ENCODE measurements around the gene CNN2.

CNN2 gene

GRCh38 chr19:1057176-1057855 lies 30.9 kb downstream of the CNN2 start:
- Histone ChIP-seq H3K4me2 (no peak overlapping the region), H3K4me3 (IDR thresholded peaks at IDR 0.05; ENCODE audit: insufficient read depth, low read depth, low read length) (no peak overlapping the region), H3K9ac (no peak overlapping the region), H3K27ac (no peak overlapping the region), H2AFZ (ENCODE audit: low read depth) (no peak overlapping the region), H4K20me1 (ENCODE audit: insufficient read depth) (no peaks in the 10 kb centered on the region), H3K36me3 (ENCODE audit: insufficient read depth) (no peaks in the 10 kb centered on the region), H3K27me3 (ENCODE audit: insufficient read depth, low read depth) (no peaks in the 10 kb centered on the region), H3K4me1 (ENCODE audit: low read depth, poor library complexity, severe bottlenecking) (no peaks in the 10 kb centered on the region), H3K79me2 (ENCODE audit: insufficient read depth, low read depth) (no peaks in the 10 kb centered on the region)
- TF ChIP-seq CTCF (conservative IDR thresholded peaks at IDR 0.05; ENCODE audit: low read depth, low read length): no peak

GRCh38 chr19:1058112-1058511 lies 31.7 kb downstream of the CNN2 start:
- Histone ChIP-seq H3K4me3 (IDR thresholded peaks at IDR 0.05; ENCODE audit: insufficient read depth, low read depth, low read length) (no peak overlapping the region), H3K4me1 (ENCODE audit: low read depth, poor library complexity, severe bottlenecking) (no peaks in the 10 kb centered on the region), H3K9ac (no peak overlapping the region), H3K4me2 (no peak overlapping the region), H3K27me3 (ENCODE audit: insufficient read depth, low read depth) (no peaks in the 10 kb centered on the region), H3K27ac (no peak overlapping the region), H2AFZ (ENCODE audit: low read depth) (no peak overlapping the region), H3K36me3 (ENCODE audit: insufficient read depth) (no peaks in the 10 kb centered on the region), H3K79me2 (ENCODE audit: insufficient read depth, low read depth) (no peaks in the 10 kb centered on the region), H4K20me1 (ENCODE audit: insufficient read depth) (no peaks in the 10 kb centered on the region)
- no peak for TF ChIP-seq CTCF (conservative IDR thresholded peaks at IDR 0.05; ENCODE audit: low read depth, low read length)

- Histone ChIP-seq H3K4me2 (no peak overlapping the region), H3K79me2 (ENCODE audit: insufficient read depth, low read depth) (no peaks in the 10 kb centered on the region), H4K20me1 (ENCODE audit: insufficient read depth) (no peaks in the 10 kb centered on the region), H2AFZ (ENCODE audit: low read depth) (no peak overlapping the region), H3K27ac (no peak overlapping the region), H3K27me3 (ENCODE audit: insufficient read depth, low read depth) (no peaks in the 10 kb centered on the region), H3K9ac (no peak overlapping the region), H3K4me3 (IDR thresholded peaks at IDR 0.05; ENCODE audit: insufficient read depth, low read depth, low read length) (no peak overlapping the region), H3K36me3 (ENCODE audit: insufficient read depth) (no peaks in the 10 kb centered on the region), H3K4me1 (ENCODE audit: low read depth, poor library complexity, severe bottlenecking) (no peaks in the 10 kb centered on the region)
- no peak for TF ChIP-seq CTCF (conservative IDR thresholded peaks at IDR 0.05; ENCODE audit: low read depth, low read length)
These were observed 34.3 kb downstream of the CNN2 start for GRCh38 chr19:1060689-1061088.

GRCh38 chr19:1061987-1062386 lies 35.6 kb downstream of the CNN2 start:
- no peaks in the 10 kb centered on the region for H3K27me3 ChIP-seq (ENCODE audit: insufficient read depth, low read depth)
- no peaks in the 10 kb centered on the region for H4K20me1 ChIP-seq (ENCODE audit: insufficient read depth)
- H3K4me2 ChIP-seq: no peak overlapping the region
- peaks cover 5% of the 10 kb centered on the region for H3K4me1 ChIP-seq (ENCODE audit: low read depth, poor library complexity, severe bottlenecking)
- no peaks in the 10 kb centered on the region for H3K79me2 ChIP-seq (ENCODE audit: insufficient read depth, low read depth)
- no peak overlapping the region for H3K27ac ChIP-seq
- no peaks in the 10 kb centered on the region for H3K36me3 ChIP-seq (ENCODE audit: insufficient read depth)
- no peak overlapping the region for H3K9ac ChIP-seq
- no peak overlapping the region for H2AFZ ChIP-seq (ENCODE audit: low read depth)
- no peak overlapping the region for H3K4me3 ChIP-seq (IDR thresholded peaks at IDR 0.05; ENCODE audit: insufficient read depth, low read depth, low read length)
- TF ChIP-seq CTCF (conservative IDR thresholded peaks at IDR 0.05; ENCODE audit: low read depth, low read length): no peak
